CD14-positive monocyte (primary cell): Measurements from ENCODE around the gene ZNF8. TPM values are rescaled to one million over a fixed set of nuclear protein-coding genes. Genes with fewer than 3 reads are reported as not detected.
A peak's percentile ranks its signal among the peaks of the same experiment; 100 is the strongest.

Experiments
- DNase-seq, 3 donors: peaks; one replicate each; pipeline ENCODE4 v3.0.0-alpha.2; 2011 to 2022
- H2AFZ ChIP-seq: 2 replicates; pipeline ENCODE4 v1.6.0; 2012; ENCODE audit warnings: mild to moderate bottlenecking, low read depth, low read length, inconsistent platforms; ENCODE audit not compliant: insufficient read depth, poor library complexity, severe bottlenecking
- H3K27ac ChIP-seq, 2 donors: 1 replicate in 1 of 2; 2 replicates in 1 of 2; pipeline ENCODE4 v1.5.1; 2012 to 2013; ENCODE audit warnings: low read length in 2 of 2, control low read depth in 1 of 2, inconsistent platforms in 1 of 2, low read depth in 1 of 2, mild to moderate bottlenecking in 1 of 2
- H3K27me3 ChIP-seq, 2 donors: one replicate each; pipeline versions ENCODE4 v1.6.0 to v1.6.1; 2011 to 2013; ENCODE audit warnings: low read length in 2 of 2; ENCODE audit not compliant: control insufficient read depth in 2 of 2, insufficient read depth in 2 of 2
- H3K36me3 ChIP-seq, 2 donors: replicated peaks in 1 of 2; 1 replicate in 1 of 2; 2 replicates in 1 of 2; pipeline versions ENCODE4 v1.5.1 to v1.6.1; 2012 to 2013; ENCODE audit warnings: low read length in 2 of 2, control low read depth in 1 of 2, inconsistent platforms in 1 of 2, mild to moderate bottlenecking in 1 of 2; ENCODE audit not compliant: insufficient read depth in 2 of 2, control insufficient read depth in 1 of 2
- H3K4me1 ChIP-seq, 2 donors: 1 replicate in 1 of 2; 2 replicates in 1 of 2; pipeline versions ENCODE4 v1.5.1 to v1.6.1; 2012 to 2013; ENCODE audit warnings: low read length in 2 of 2, control low read depth in 1 of 2, inconsistent platforms in 1 of 2, mild to moderate bottlenecking in 1 of 2, moderate library complexity in 1 of 2; ENCODE audit not compliant: insufficient read depth in 2 of 2, control insufficient read depth in 1 of 2
- H3K4me2 ChIP-seq: replicated peaks from 2 replicates; pipeline ENCODE3; 2012; ENCODE audit warnings: low read length, moderate library complexity, mild to moderate bottlenecking; ENCODE audit not compliant: poor library complexity, severe bottlenecking; ENCODE audit errors: extremely low read depth
- H3K4me3 ChIP-seq, 3 experiments: fragments of 200-600 bp in 1 of 3; sonication (generic) in 1 of 3; replicated peaks in 1 of 3; 1 replicate in 2 of 3; 2 replicates in 1 of 3; pipeline ENCODE4 v1.5.1; 2011 to 2013; ENCODE audit warnings: low read length in 3 of 3, mild to moderate bottlenecking in 3 of 3, control low read depth in 2 of 3, low read depth in 2 of 3, inconsistent platforms in 1 of 3, moderate library complexity in 1 of 3
- H3K79me2 ChIP-seq: 2 replicates; pipeline ENCODE4 v1.6.0; 2012; ENCODE audit warnings: mild to moderate bottlenecking, control low read depth, inconsistent platforms, low read length, moderate library complexity; ENCODE audit not compliant: insufficient read depth
- H3K9ac ChIP-seq: 2 replicates; pipeline ENCODE4 v1.6.0; 2017; ENCODE audit warnings: low read length, mild to moderate bottlenecking; ENCODE audit not compliant: insufficient read depth, poor library complexity, severe bottlenecking
- H3K9me3 ChIP-seq, 2 donors: replicated peaks in 1 of 2; 1 replicate in 1 of 2; 2 replicates in 1 of 2; pipeline versions ENCODE4 v1.5.1 to v1.6.1; 2012 to 2013; ENCODE audit warnings: low read length in 2 of 2, control low read depth in 1 of 2; ENCODE audit not compliant: control insufficient read depth in 1 of 2, insufficient read depth in 1 of 2
- H4K20me1 ChIP-seq: 2 replicates; pipeline ENCODE4 v1.6.0; 2012; ENCODE audit warnings: mild to moderate bottlenecking, low read length, control low read depth, moderate library complexity; ENCODE audit not compliant: insufficient read depth
- H3K27ac Mint-ChIP-seq, 7 donors: one replicate each; pipeline ENCODE4 v1.8.0; 2020; ENCODE audit warnings: mild to moderate bottlenecking in 7 of 7, mixed read lengths in 7 of 7, moderate library complexity in 6 of 7, inconsistent platforms in 2 of 7
- H3K27me3 Mint-ChIP-seq, 3 donors: one replicate each; pipeline ENCODE4 v1.8.0; 2021 to 2022; ENCODE audit warnings: low read depth in 3 of 3, mild to moderate bottlenecking in 3 of 3, mixed read lengths in 3 of 3, moderate library complexity in 3 of 3, inconsistent platforms in 1 of 3
- H3K36me3 Mint-ChIP-seq, 2 donors: one replicate each; pipeline ENCODE4 v1.8.0; 2020; ENCODE audit warnings: mixed read lengths in 2 of 2, inconsistent platforms in 1 of 2, mild to moderate bottlenecking in 1 of 2
- H3K4me1 Mint-ChIP-seq: one replicate; pipeline ENCODE4 v1.8.0; 2020; ENCODE audit warnings: mild to moderate bottlenecking, mixed read lengths
- H3K4me3 Mint-ChIP-seq, 2 donors: one replicate each; pipeline ENCODE4 v1.8.0; 2020; ENCODE audit warnings: mild to moderate bottlenecking in 2 of 2, mixed read lengths in 2 of 2, moderate library complexity in 1 of 2
- H3K9me3 Mint-ChIP-seq, 7 donors: one replicate each; pipeline ENCODE4 v1.8.0; 2020 to 2022; ENCODE audit warnings: mixed read lengths in 7 of 7, mild to moderate bottlenecking in 6 of 7, moderate library complexity in 6 of 7, inconsistent platforms in 2 of 7
- CTCF ChIP-seq: fragments of 200-600 bp; IDR thresholded peaks from one replicate; pipeline ENCODE4 v1.8.0; 2022; ENCODE audit warnings: antibody characterized with exemption, mild to moderate bottlenecking
- WGBS: methylation state at CpG from one replicate; pipeline ENCODE4 v1.1.5; 2013; ENCODE audit warnings: missing lambda C conversion rate; ENCODE audit not compliant: insufficient coverage; 5-methylcytosine and 5-hydroxymethylcytosine counted together
- intact Hi-C, 2 donors: fragments of 100-400 bp; cut with micrococcal nuclease; formaldehyde crosslinking; loops; one replicate each; pipeline versions ENCODE4 v1.15.0 to v1.15.1; 2023
- polyA plus RNA-seq, 3 donors: library from polyadenylated mRNA; depleted of rRNA in 1 of 3; unstranded in 2 of 3; stranded (reverse) in 1 of 3; fragments of 300-500 nt in 2 of 3; fragments of >200 nt in 1 of 3; fragmentation: Illumina TruSeq in 2 of 3; gene quantifications; 1 replicate in 2 of 3; 2 replicates in 1 of 3; pipeline ENCODE4 v1.2.3, GENCODE V29; 2012 to 2021

ZNF8 gene
- polyA plus RNA-seq, 3 donors: 0.05 to 2.4 (median 0.25) TPM

DNA sequence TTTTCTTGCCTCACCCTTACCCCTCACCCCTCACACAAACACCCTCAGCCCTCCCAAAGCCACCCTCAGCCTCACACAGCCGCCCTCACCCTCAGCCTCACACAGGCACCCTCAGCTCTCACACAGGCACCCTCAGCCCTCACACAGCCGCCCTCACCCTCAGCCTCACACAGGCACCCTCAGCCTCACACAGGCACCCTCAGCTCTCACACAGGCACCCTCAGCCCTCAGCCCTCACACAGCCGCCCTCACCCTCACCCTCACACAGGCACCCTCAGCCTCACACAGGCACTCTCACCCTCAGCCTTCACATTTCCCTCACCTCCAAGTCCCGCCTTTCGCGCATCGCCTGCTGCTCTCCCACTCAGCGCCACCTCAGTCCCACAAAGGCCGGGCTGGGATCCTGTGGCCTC, 47.8 kb downstream of the ZNF8 start:
- no peaks in the 10 kb centered on the region for H3K27me3 Mint-ChIP-seq
- peak overlapping the region; percentile 85 for H2AFZ ChIP-seq

More for the DNA sequence above, 47.8 kb downstream of the ZNF8 start:
- Mint-ChIP-seq H3K27ac (no peak overlapping the region), H3K4me1 (peaks cover 6% of the 10 kb centered on the region), H3K4me3 (no peak overlapping the region), H3K36me3 (peaks cover 4 to 9% of the 10 kb centered on the region in 2 donors), H3K9me3 (no peaks in the 10 kb centered on the region)
- intact Hi-C loops: loop anchor here (1.0 to 5.0 kb wide), 4 partner anchors 22 to 81 kb away; partner anchors contain the start of genes ERVK3-1 (in 2 of the 2), ZNF837 (in 2 of the 2), ZNF584 (in 1 of the 2) and ZNF8 (in 1 of the 2)
- no peaks in the 10 kb centered on the region for H3K36me3 ChIP-seq
- peak overlapping the region; percentile 58 to 87 (median 73) for H3K4me3 ChIP-seq
- DNase-seq: no peak
- 11% methylated on average over 9 of the region's 9 CpGs for WGBS
- peak overlapping the region; percentile 89 for H3K4me2 ChIP-seq
- H3K79me2 ChIP-seq: peaks cover 20% of the 10 kb centered on the region
- peaks cover 18 to 19% of the 10 kb centered on the region in 2 donors for H3K4me1 ChIP-seq
- no peak for TF ChIP-seq CTCF
- H3K9me3 ChIP-seq: no peaks in the 10 kb centered on the region
- H3K27me3 ChIP-seq: no peaks in the 10 kb centered on the region
- H3K27ac ChIP-seq: peak overlapping the region; percentile 76 to 97
- peak overlapping the region; percentile 77 for H3K9ac ChIP-seq
- H4K20me1 ChIP-seq: no peaks in the 10 kb centered on the region
